GM23338 (cell line): ENCODE measurements around the gene TOPAZ1.

Experiments
- CREB1 ChIP-seq: fragments of 250-450 bp; sonication (Bioruptor Pico); IDR thresholded peaks from 2 replicates; pipeline ENCODE4 v1.5.0; 2020; ENCODE audit warnings: low read depth, mild to moderate bottlenecking, moderate library complexity
- ETS1 ChIP-seq: IDR thresholded peaks from 2 replicates; pipeline ENCODE4 v1.6.1; 2016; ENCODE audit warnings: antibody characterized with exemption
- EZH2 ChIP-seq: fragments of 200-600 bp; sonication (generic); IDR thresholded peaks from one replicate; pipeline ENCODE4 v1.8.0; 2017; ENCODE audit warnings: antibody characterized with exemption, mild to moderate bottlenecking, low read depth; ENCODE audit not compliant: unreplicated experiment
- EZH2phosphoT487 ChIP-seq: fragments of 200-600 bp; sonication (generic); IDR thresholded peaks from one replicate; pipeline ENCODE4 v1.8.1; 2018; ENCODE audit warnings: antibody characterized with exemption; ENCODE audit not compliant: unreplicated experiment
- JUNB ChIP-seq: IDR thresholded peaks from one replicate; pipeline ENCODE4 v1.6.1; 2016; ENCODE audit warnings: antibody characterized with exemption; ENCODE audit not compliant: unreplicated experiment
- NANOG ChIP-seq: IDR thresholded peaks from 2 replicates; pipeline ENCODE4 v1.6.1; 2016; ENCODE audit warnings: antibody characterized with exemption, borderline replicate concordance
- POLR2AphosphoS5 ChIP-seq: IDR thresholded peaks from 2 replicates; pipeline ENCODE4 v1.6.1; 2016; ENCODE audit warnings: antibody characterized with exemption, low read depth
- STAT1 ChIP-seq: IDR thresholded peaks from one replicate; pipeline ENCODE4 v1.6.1; 2016; ENCODE audit warnings: antibody characterized with exemption; ENCODE audit not compliant: unreplicated experiment
- ZNF114 ChIP-seq: fragments of 250-450 bp; sonication (Bioruptor Pico); IDR thresholded peaks from 2 replicates; pipeline ENCODE4 v1.5.0; 2020; ENCODE audit warnings: mild to moderate bottlenecking, moderate library complexity
- ZNF331 ChIP-seq: fragments of 250-450 bp; sonication (Bioruptor Pico); IDR thresholded peaks from 2 replicates; pipeline ENCODE4 v1.5.0; 2020; ENCODE audit warnings: low read depth, mild to moderate bottlenecking, moderate library complexity
- TF ChIP-seq, protein P1 (sequence below), 2 experiments: fragments of 200-600 bp in 1 of 2; sonication (generic) in 1 of 2; conservative IDR thresholded peaks; 2 replicates each; pipeline versions ENCODE4 v1.5.1 to v1.6.1; 2016 to 2017; ENCODE audit warnings: antibody characterized with exemption in 2 of 2, low read depth in 2 of 2, mild to moderate bottlenecking in 2 of 2, moderate library complexity in 1 of 2
- TF ChIP-seq, protein P2 (sequence below): IDR thresholded peaks from one replicate; pipeline ENCODE4 v1.6.1; 2018; ENCODE audit warnings: antibody characterized with exemption; ENCODE audit not compliant: unreplicated experiment

DNA sequence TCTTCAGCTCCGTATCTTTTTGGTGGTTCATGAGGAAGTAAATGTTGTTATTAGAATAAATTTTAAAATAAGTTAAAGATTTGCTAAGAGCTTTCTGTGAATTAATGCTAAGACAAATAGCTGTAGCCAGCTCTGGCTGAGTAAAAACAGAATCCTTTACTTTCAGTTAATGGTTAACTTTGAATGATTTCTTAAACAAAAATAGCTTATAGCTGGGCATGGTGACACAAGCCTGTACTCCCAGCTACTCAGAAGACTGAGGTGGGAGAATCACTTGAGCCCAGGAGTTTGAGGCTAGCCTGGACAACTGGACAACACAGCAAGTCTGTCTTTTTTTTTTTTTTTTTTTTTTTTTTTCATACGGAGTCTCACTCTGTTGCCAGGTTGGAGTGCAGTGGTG is 121.9 kb downstream of the TOPAZ1 start:
- TF ChIP-seq, protein P1, sequence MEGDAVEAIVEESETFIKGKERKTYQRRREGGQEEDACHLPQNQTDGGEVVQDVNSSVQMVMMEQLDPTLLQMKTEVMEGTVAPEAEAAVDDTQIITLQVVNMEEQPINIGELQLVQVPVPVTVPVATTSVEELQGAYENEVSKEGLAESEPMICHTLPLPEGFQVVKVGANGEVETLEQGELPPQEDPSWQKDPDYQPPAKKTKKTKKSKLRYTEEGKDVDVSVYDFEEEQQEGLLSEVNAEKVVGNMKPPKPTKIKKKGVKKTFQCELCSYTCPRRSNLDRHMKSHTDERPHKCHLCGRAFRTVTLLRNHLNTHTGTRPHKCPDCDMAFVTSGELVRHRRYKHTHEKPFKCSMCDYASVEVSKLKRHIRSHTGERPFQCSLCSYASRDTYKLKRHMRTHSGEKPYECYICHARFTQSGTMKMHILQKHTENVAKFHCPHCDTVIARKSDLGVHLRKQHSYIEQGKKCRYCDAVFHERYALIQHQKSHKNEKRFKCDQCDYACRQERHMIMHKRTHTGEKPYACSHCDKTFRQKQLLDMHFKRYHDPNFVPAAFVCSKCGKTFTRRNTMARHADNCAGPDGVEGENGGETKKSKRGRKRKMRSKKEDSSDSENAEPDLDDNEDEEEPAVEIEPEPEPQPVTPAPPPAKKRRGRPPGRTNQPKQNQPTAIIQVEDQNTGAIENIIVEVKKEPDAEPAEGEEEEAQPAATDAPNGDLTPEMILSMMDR (conservative IDR thresholded peaks at IDR 0.05; ENCODE audit: low read depth in 2 of 2) = no peak
- TF ChIP-seq EZH2 = no peak
- no peak for TF ChIP-seq ZNF114 (CRISPR knock-in tag)
- no peak for TF ChIP-seq EZH2phosphoT487
- no peak for TF ChIP-seq POLR2AphosphoS5
- no peak for TF ChIP-seq CREB1 (CRISPR knock-in tag)
- TF ChIP-seq, protein P2, sequence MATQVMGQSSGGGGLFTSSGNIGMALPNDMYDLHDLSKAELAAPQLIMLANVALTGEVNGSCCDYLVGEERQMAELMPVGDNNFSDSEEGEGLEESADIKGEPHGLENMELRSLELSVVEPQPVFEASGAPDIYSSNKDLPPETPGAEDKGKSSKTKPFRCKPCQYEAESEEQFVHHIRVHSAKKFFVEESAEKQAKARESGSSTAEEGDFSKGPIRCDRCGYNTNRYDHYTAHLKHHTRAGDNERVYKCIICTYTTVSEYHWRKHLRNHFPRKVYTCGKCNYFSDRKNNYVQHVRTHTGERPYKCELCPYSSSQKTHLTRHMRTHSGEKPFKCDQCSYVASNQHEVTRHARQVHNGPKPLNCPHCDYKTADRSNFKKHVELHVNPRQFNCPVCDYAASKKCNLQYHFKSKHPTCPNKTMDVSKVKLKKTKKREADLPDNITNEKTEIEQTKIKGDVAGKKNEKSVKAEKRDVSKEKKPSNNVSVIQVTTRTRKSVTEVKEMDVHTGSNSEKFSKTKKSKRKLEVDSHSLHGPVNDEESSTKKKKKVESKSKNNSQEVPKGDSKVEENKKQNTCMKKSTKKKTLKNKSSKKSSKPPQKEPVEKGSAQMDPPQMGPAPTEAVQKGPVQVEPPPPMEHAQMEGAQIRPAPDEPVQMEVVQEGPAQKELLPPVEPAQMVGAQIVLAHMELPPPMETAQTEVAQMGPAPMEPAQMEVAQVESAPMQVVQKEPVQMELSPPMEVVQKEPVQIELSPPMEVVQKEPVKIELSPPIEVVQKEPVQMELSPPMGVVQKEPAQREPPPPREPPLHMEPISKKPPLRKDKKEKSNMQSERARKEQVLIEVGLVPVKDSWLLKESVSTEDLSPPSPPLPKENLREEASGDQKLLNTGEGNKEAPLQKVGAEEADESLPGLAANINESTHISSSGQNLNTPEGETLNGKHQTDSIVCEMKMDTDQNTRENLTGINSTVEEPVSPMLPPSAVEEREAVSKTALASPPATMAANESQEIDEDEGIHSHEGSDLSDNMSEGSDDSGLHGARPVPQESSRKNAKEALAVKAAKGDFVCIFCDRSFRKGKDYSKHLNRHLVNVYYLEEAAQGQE = no peak
- TF ChIP-seq JUNB = no peak
- no peak for TF ChIP-seq NANOG
- no peak for TF ChIP-seq ETS1
- TF ChIP-seq STAT1 = no peak
- TF ChIP-seq ZNF331 (CRISPR knock-in tag) = no peak
